Measurements from ENCODE around the gene AGTRAP. TPM values are rescaled to one million over a fixed set of nuclear protein-coding genes. Genes with fewer than 3 reads are reported as not detected.
A peak's percentile ranks its signal among the peaks of the same experiment; 100 is the strongest.

AGTRAP gene
- total and polyA plus RNA-seq, 9 of the 15 experiments (the other 6 are each of a cell fraction or from before 2014, with no cell fraction given): 26.8 to 105 (median 57.5) TPM

DNA sequence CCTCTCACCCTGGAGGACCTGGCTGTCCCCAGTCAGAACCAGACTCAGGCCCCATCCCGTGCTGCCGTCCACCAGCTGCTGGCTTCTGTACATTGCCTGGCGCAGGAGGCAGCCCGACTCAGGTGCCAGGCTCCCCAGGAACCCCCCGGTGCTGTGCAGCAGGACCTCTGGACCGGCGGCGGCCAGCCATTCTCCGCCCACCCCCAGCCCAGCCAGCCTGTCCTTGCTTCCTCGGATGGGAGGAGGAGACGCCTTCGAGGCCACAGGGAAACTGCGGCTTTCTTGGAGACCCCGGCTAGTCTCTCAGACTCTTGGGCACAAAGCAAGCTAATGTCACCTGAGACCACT, 30.5 kb downstream of the AGTRAP start:
- ATAC-seq: no peak
- WGBS (ENCODE audit: insufficient coverage, low coverage, missing lambda C conversion rate): 66% methylated on average over 13 of the region's 14 CpGs

More for the DNA sequence above, 30.5 kb downstream of the AGTRAP start:
- Histone ChIP-seq H3K27ac (ENCODE audit: extremely low read depth, low read depth, low read length) (no peak overlapping the region), H3K4me1 (replicated peaks in 1 of 2; ENCODE audit: control insufficient read depth in 2 of 2, insufficient read depth in 2 of 2, low read length in 2 of 2) (peaks cover 13 to 52% of the 10 kb centered on the region in 2 experiments; a peak in 4 of 5 replicates), H3K36me3 (ENCODE audit: control insufficient read depth, insufficient read depth, low read length) (no peaks in the 10 kb centered on the region), H3K27me3 (ENCODE audit: control insufficient read depth in 2 of 2, insufficient read depth in 2 of 2, low read length in 2 of 2) (no peaks in the 10 kb centered on the region), H3K79me2 (ENCODE audit: control insufficient read depth, insufficient read depth, low read length) (no peaks in the 10 kb centered on the region), H2AFZ (ENCODE audit: low read depth, low read length) (no peak overlapping the region), H3K9me3 (replicated peaks; ENCODE audit: control insufficient read depth, insufficient read depth, low read depth, low read length) (no peaks in the 10 kb centered on the region), H4K20me1 (replicated peaks; ENCODE audit: control insufficient read depth, insufficient read depth, low read length) (no peaks in the 10 kb centered on the region), H3K9me1 (ENCODE audit: control insufficient read depth, insufficient read depth, low read length) (no peaks in the 10 kb centered on the region), H3K4me3 (no peak overlapping the region), H3K4me2 (ENCODE audit: insufficient read depth, low read length) (no peak overlapping the region), H3K9ac (ENCODE audit: insufficient read depth in 1 of 2, low read depth in 2 of 2, low read length in 2 of 2) (peak overlapping the region in 1 of 2 experiments; percentile 76; a peak in 2 of 4 replicates)
- in situ Hi-C loops (cut with MboI): no loop called here
- ChIA-PET POLR2A (interaction anchor here (0.7 to 3.1 kb wide), 7 partner anchors 11 to 144 kb away, joined by 3 to 13 read pairs (median 6); no protein-coding TSS in a partner anchor), CTCF (ENCODE audit: low intra/inter-chr PET ratio) (no interaction called here)
- DNase-seq (ENCODE audit: extremely low read depth in 1 of 4, low spot score in 3 of 4): no peak
- TF ChIP-seq CREB3L1 (IDR thresholded peaks at IDR 0.05; ENCODE audit: borderline replicate concordance, low read depth) (no peak), GABPB1 (CRISPR knock-in tag; IDR thresholded peaks at IDR 0.05) (no peak), NELFE (IDR thresholded peaks at IDR 0.05; ENCODE audit: insufficient read depth, insufficient read length) (no peak), ZNF239 (CRISPR knock-in tag; IDR thresholded peaks at IDR 0.05) (no peak), RBBP5 (IDR thresholded peaks at IDR 0.05; ENCODE audit: borderline replicate concordance, insufficient read depth, low read length, poor library complexity, severe bottlenecking) (no peak), EP400 (IDR thresholded peaks at IDR 0.05) (no peak), POLR2AphosphoS2 (IDR thresholded peaks at IDR 0.05; ENCODE audit: low read length) (no peak), TRIM28 (IDR thresholded peaks at IDR 0.05) (no peak), THRA (IDR thresholded peaks at IDR 0.05) (no peak)
- TF ChIP-seq, protein P1, sequence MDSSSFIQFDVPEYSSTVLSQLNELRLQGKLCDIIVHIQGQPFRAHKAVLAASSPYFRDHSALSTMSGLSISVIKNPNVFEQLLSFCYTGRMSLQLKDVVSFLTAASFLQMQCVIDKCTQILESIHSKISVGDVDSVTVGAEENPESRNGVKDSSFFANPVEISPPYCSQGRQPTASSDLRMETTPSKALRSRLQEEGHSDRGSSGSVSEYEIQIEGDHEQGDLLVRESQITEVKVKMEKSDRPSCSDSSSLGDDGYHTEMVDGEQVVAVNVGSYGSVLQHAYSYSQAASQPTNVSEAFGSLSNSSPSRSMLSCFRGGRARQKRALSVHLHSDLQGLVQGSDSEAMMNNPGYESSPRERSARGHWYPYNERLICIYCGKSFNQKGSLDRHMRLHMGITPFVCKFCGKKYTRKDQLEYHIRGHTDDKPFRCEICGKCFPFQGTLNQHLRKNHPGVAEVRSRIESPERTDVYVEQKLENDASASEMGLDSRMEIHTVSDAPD (CRISPR knock-in tag; IDR thresholded peaks at IDR 0.05): no peak
- no peak for FAIRE-seq
- intact Hi-C loops (cut with micrococcal nuclease): no loop called here
- BruUV-seq (replicated peaks): no TSS peak
